CD14-positive monocyte (primary cell): Measurements from ENCODE around the gene CCNB2. TPM values are rescaled to one million over a fixed set of nuclear protein-coding genes. Genes with fewer than 3 reads are reported as not detected.
A peak's percentile ranks its signal among the peaks of the same experiment; 100 is the strongest.

Experiments
- DNase-seq, 3 donors: peaks; one replicate each; pipeline ENCODE4 v3.0.0-alpha.2; 2011 to 2022
- H2AFZ ChIP-seq: 2 replicates; pipeline ENCODE4 v1.6.0; 2012; ENCODE audit warnings: mild to moderate bottlenecking, low read depth, low read length, inconsistent platforms; ENCODE audit not compliant: insufficient read depth, poor library complexity, severe bottlenecking
- H3K27ac ChIP-seq, 2 donors: 1 replicate in 1 of 2; 2 replicates in 1 of 2; pipeline ENCODE4 v1.5.1; 2012 to 2013; ENCODE audit warnings: low read length in 2 of 2, control low read depth in 1 of 2, inconsistent platforms in 1 of 2, low read depth in 1 of 2, mild to moderate bottlenecking in 1 of 2
- H3K27me3 ChIP-seq, 2 donors: one replicate each; pipeline versions ENCODE4 v1.6.0 to v1.6.1; 2011 to 2013; ENCODE audit warnings: low read length in 2 of 2; ENCODE audit not compliant: control insufficient read depth in 2 of 2, insufficient read depth in 2 of 2
- H3K36me3 ChIP-seq, 2 donors: replicated peaks in 1 of 2; 1 replicate in 1 of 2; 2 replicates in 1 of 2; pipeline versions ENCODE4 v1.5.1 to v1.6.1; 2012 to 2013; ENCODE audit warnings: low read length in 2 of 2, control low read depth in 1 of 2, inconsistent platforms in 1 of 2, mild to moderate bottlenecking in 1 of 2; ENCODE audit not compliant: insufficient read depth in 2 of 2, control insufficient read depth in 1 of 2
- H3K4me1 ChIP-seq, 2 donors: 1 replicate in 1 of 2; 2 replicates in 1 of 2; pipeline versions ENCODE4 v1.5.1 to v1.6.1; 2012 to 2013; ENCODE audit warnings: low read length in 2 of 2, control low read depth in 1 of 2, inconsistent platforms in 1 of 2, mild to moderate bottlenecking in 1 of 2, moderate library complexity in 1 of 2; ENCODE audit not compliant: insufficient read depth in 2 of 2, control insufficient read depth in 1 of 2
- H3K4me2 ChIP-seq: replicated peaks from 2 replicates; pipeline ENCODE3; 2012; ENCODE audit warnings: low read length, moderate library complexity, mild to moderate bottlenecking; ENCODE audit not compliant: poor library complexity, severe bottlenecking; ENCODE audit errors: extremely low read depth
- H3K4me3 ChIP-seq, 3 experiments: fragments of 200-600 bp in 1 of 3; sonication (generic) in 1 of 3; replicated peaks in 1 of 3; 1 replicate in 2 of 3; 2 replicates in 1 of 3; pipeline ENCODE4 v1.5.1; 2011 to 2013; ENCODE audit warnings: low read length in 3 of 3, mild to moderate bottlenecking in 3 of 3, control low read depth in 2 of 3, low read depth in 2 of 3, inconsistent platforms in 1 of 3, moderate library complexity in 1 of 3
- H3K79me2 ChIP-seq: 2 replicates; pipeline ENCODE4 v1.6.0; 2012; ENCODE audit warnings: mild to moderate bottlenecking, control low read depth, inconsistent platforms, low read length, moderate library complexity; ENCODE audit not compliant: insufficient read depth
- H3K9ac ChIP-seq: 2 replicates; pipeline ENCODE4 v1.6.0; 2017; ENCODE audit warnings: low read length, mild to moderate bottlenecking; ENCODE audit not compliant: insufficient read depth, poor library complexity, severe bottlenecking
- H3K9me3 ChIP-seq, 2 donors: replicated peaks in 1 of 2; 1 replicate in 1 of 2; 2 replicates in 1 of 2; pipeline versions ENCODE4 v1.5.1 to v1.6.1; 2012 to 2013; ENCODE audit warnings: low read length in 2 of 2, control low read depth in 1 of 2; ENCODE audit not compliant: control insufficient read depth in 1 of 2, insufficient read depth in 1 of 2
- H4K20me1 ChIP-seq: 2 replicates; pipeline ENCODE4 v1.6.0; 2012; ENCODE audit warnings: mild to moderate bottlenecking, low read length, control low read depth, moderate library complexity; ENCODE audit not compliant: insufficient read depth
- H3K27ac Mint-ChIP-seq, 7 donors: one replicate each; pipeline ENCODE4 v1.8.0; 2020; ENCODE audit warnings: mild to moderate bottlenecking in 7 of 7, mixed read lengths in 7 of 7, moderate library complexity in 6 of 7, inconsistent platforms in 2 of 7
- H3K27me3 Mint-ChIP-seq, 3 donors: one replicate each; pipeline ENCODE4 v1.8.0; 2021 to 2022; ENCODE audit warnings: low read depth in 3 of 3, mild to moderate bottlenecking in 3 of 3, mixed read lengths in 3 of 3, moderate library complexity in 3 of 3, inconsistent platforms in 1 of 3
- H3K36me3 Mint-ChIP-seq, 2 donors: one replicate each; pipeline ENCODE4 v1.8.0; 2020; ENCODE audit warnings: mixed read lengths in 2 of 2, inconsistent platforms in 1 of 2, mild to moderate bottlenecking in 1 of 2
- H3K4me1 Mint-ChIP-seq: one replicate; pipeline ENCODE4 v1.8.0; 2020; ENCODE audit warnings: mild to moderate bottlenecking, mixed read lengths
- H3K4me3 Mint-ChIP-seq, 2 donors: one replicate each; pipeline ENCODE4 v1.8.0; 2020; ENCODE audit warnings: mild to moderate bottlenecking in 2 of 2, mixed read lengths in 2 of 2, moderate library complexity in 1 of 2
- H3K9me3 Mint-ChIP-seq, 7 donors: one replicate each; pipeline ENCODE4 v1.8.0; 2020 to 2022; ENCODE audit warnings: mixed read lengths in 7 of 7, mild to moderate bottlenecking in 6 of 7, moderate library complexity in 6 of 7, inconsistent platforms in 2 of 7
- CTCF ChIP-seq: fragments of 200-600 bp; IDR thresholded peaks from one replicate; pipeline ENCODE4 v1.8.0; 2022; ENCODE audit warnings: antibody characterized with exemption, mild to moderate bottlenecking
- WGBS: methylation state at CpG from one replicate; pipeline ENCODE4 v1.1.5; 2013; ENCODE audit warnings: missing lambda C conversion rate; ENCODE audit not compliant: insufficient coverage; 5-methylcytosine and 5-hydroxymethylcytosine counted together
- intact Hi-C, 2 donors: fragments of 100-400 bp; cut with micrococcal nuclease; formaldehyde crosslinking; loops; one replicate each; pipeline versions ENCODE4 v1.15.0 to v1.15.1; 2023
- polyA plus RNA-seq, 3 donors: library from polyadenylated mRNA; depleted of rRNA in 1 of 3; unstranded in 2 of 3; stranded (reverse) in 1 of 3; fragments of 300-500 nt in 2 of 3; fragments of >200 nt in 1 of 3; fragmentation: Illumina TruSeq in 2 of 3; gene quantifications; 1 replicate in 2 of 3; 2 replicates in 1 of 3; pipeline ENCODE4 v1.2.3, GENCODE V29; 2012 to 2021

The CCNB2 gene
- polyA plus RNA-seq, 3 donors = 0.13 to 0.53 (median 0.31) TPM

- H3K27ac Mint-ChIP-seq = no peak overlapping the region
- no peak overlapping the region for H3K4me3 ChIP-seq
- no peak overlapping the region for H3K4me3 Mint-ChIP-seq
- H3K36me3 Mint-ChIP-seq = peaks cover 58 to 79% of the 10 kb centered on the region in 2 donors
- no peak overlapping the region for H3K27ac ChIP-seq
- H3K27me3 Mint-ChIP-seq = no peaks in the 10 kb centered on the region
- no peak overlapping the region for H3K9ac ChIP-seq
- peaks cover 9% of the 10 kb centered on the region for H4K20me1 ChIP-seq
- H3K9me3 Mint-ChIP-seq = no peaks in the 10 kb centered on the region
- H3K36me3 ChIP-seq = peaks cover 77 to 89% of the 10 kb centered on the region in 2 donors
- intact Hi-C loops = no loop called here
- DNase-seq = no peak
- WGBS = 92% methylated on average over 2 of the region's 3 CpGs
- no peak overlapping the region for H2AFZ ChIP-seq
- H3K27me3 ChIP-seq = no peaks in the 10 kb centered on the region
- no peaks in the 10 kb centered on the region for H3K4me1 Mint-ChIP-seq
- no peaks in the 10 kb centered on the region for H3K79me2 ChIP-seq
- no peak overlapping the region for H3K4me2 ChIP-seq
- no peak for TF ChIP-seq CTCF
- no peaks in the 10 kb centered on the region for H3K9me3 ChIP-seq
- no peaks in the 10 kb centered on the region for H3K4me1 ChIP-seq
These were observed 8.5 kb upstream of the CCNB2 start for GRCh38 chr15:59096429-59096828.

DNA sequence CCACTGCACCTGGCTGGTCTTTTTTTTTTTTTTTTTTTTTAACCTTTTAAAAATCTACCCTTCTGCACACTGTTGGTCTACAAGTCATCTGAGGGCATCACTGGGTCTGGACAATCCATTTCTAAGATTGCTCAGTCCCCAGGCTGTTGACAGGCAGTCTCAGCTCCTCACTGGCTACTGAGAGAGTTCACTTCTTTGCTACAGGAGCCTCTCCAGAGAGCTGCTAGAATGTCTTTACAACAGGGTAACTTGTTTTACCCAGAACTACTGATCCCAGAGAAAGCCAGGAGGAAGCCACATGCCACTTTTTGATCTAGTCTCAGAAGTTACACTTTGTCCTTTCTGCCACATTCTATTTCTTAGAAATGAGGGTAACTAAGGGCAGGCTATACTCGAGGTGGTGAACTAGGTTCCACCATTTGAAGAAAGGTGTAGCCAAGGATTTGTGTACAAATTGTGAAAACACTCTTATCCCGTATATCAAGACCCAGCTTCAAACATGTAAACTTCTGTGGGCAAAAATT lies 5.7 kb upstream of the CCNB2 start:
- no peak for TF ChIP-seq CTCF
- intact Hi-C loops = no loop called here
- Mint-ChIP-seq H3K36me3 (peaks cover 38 to 60% of the 10 kb centered on the region in 2 donors), H3K9me3 (no peaks in the 10 kb centered on the region), H3K27ac (peak overlapping the region in 1 of 7 donors; percentile 20), H3K4me1 (peaks cover 2% of the 10 kb centered on the region), H3K4me3 (no peak overlapping the region), H3K27me3 (no peaks in the 10 kb centered on the region)
- H3K4me2 ChIP-seq = no peak overlapping the region
- H3K36me3 ChIP-seq = peaks cover 50 to 61% of the 10 kb centered on the region in 2 donors
- no peak overlapping the region for H3K9ac ChIP-seq
- peaks cover 4% of the 10 kb centered on the region for H4K20me1 ChIP-seq
- H3K27ac ChIP-seq = no peak overlapping the region
- H3K9me3 ChIP-seq = no peaks in the 10 kb centered on the region
- WGBS = no CpG with 5 or more reads among the region's 2 CpGs
- DNase-seq = no peak
- peaks cover 2 to 3% of the 10 kb centered on the region in 2 donors for H3K4me1 ChIP-seq
- H2AFZ ChIP-seq = no peak overlapping the region
- H3K4me3 ChIP-seq = no peak overlapping the region
- no peaks in the 10 kb centered on the region for H3K27me3 ChIP-seq
- no peaks in the 10 kb centered on the region for H3K79me2 ChIP-seq
